Smooth muscle cell (in vitro differentiated cells): ENCODE measurements around the gene EIF3D. TPM values are rescaled to one million over a fixed set of nuclear protein-coding genes. Genes with fewer than 3 reads are reported as not detected.
A peak's percentile ranks its signal among the peaks of the same experiment; 100 is the strongest.

Experiments
- DNase-seq: peaks from one replicate; lab custom pipeline; 2025; ENCODE audit not compliant: unreplicated experiment; lab: John Stamatoyannopoulos, UW
- H2AFZ ChIP-seq: fragments of 200-600 bp; sonication (generic); 2 replicates; pipeline ENCODE4 v1.6.0; 2016; ENCODE audit warnings: antibody characterized with exemption, low read depth, mild to moderate bottlenecking
- H3F3A ChIP-seq: fragments of 200-600 bp; sonication (generic); 2 replicates; pipeline ENCODE4 v1.6.0; 2017; ENCODE audit warnings: antibody characterized with exemption, low read depth
- H3K27ac ChIP-seq: fragments of 200-600 bp; sonication (generic); 2 replicates; pipeline ENCODE4 v1.5.1; 2016; ENCODE audit warnings: low read depth, mild to moderate bottlenecking
- H3K27me3 ChIP-seq: fragments of 200-600 bp; sonication (generic); 2 replicates; pipeline ENCODE4 v1.6.1; 2016; ENCODE audit warnings: low read depth, mild to moderate bottlenecking
- H3K36me3 ChIP-seq: fragments of 200-600 bp; sonication (generic); 2 replicates; pipeline ENCODE4 v1.5.1; 2016; ENCODE audit warnings: low read depth
- H3K4me1 ChIP-seq: fragments of 200-600 bp; sonication (generic); 2 replicates; pipeline ENCODE4 v1.5.1; 2016; ENCODE audit warnings: low read depth
- H3K4me2 ChIP-seq: fragments of 200-600 bp; sonication (generic); 2 replicates; pipeline ENCODE4 v1.6.0; 2016; ENCODE audit warnings: mild to moderate bottlenecking
- H3K4me3 ChIP-seq: fragments of 200-600 bp; sonication (generic); 2 replicates; pipeline ENCODE4 v1.5.1; 2016; ENCODE audit warnings: mild to moderate bottlenecking
- H3K79me2 ChIP-seq: fragments of 200-600 bp; sonication (generic); 2 replicates; pipeline ENCODE4 v1.6.0; 2016; ENCODE audit warnings: low read depth, mild to moderate bottlenecking
- H3K9ac ChIP-seq: fragments of 200-600 bp; sonication (generic); 2 replicates; pipeline ENCODE4 v1.6.0; 2016; ENCODE audit warnings: low read depth
- H3K9me3 ChIP-seq: fragments of 200-600 bp; sonication (generic); replicated peaks from 2 replicates; pipeline ENCODE4 v1.5.1; 2016; ENCODE audit warnings: low read depth
- H4K20me1 ChIP-seq: fragments of 200-600 bp; sonication (generic); 2 replicates; pipeline ENCODE4 v1.6.0; 2016; ENCODE audit warnings: low read depth
- CTCF ChIP-seq: fragments of 200-600 bp; sonication (generic); IDR thresholded peaks from 2 replicates; pipeline ENCODE4 v1.5.1; 2017; ENCODE audit warnings: borderline replicate concordance, mild to moderate bottlenecking, antibody characterized with exemption; ENCODE audit not compliant: insufficient read depth, poor library complexity, severe bottlenecking
- WGBS: methylation state at CpG from one replicate; pipeline ENCODE4 v1.1.7; 2016; ENCODE audit warnings: low lambda C conversion rate; 5-methylcytosine and 5-hydroxymethylcytosine counted together
- polyA plus RNA-seq: library from polyadenylated mRNA; unstranded; fragments of >200 nt; fragmentation: Nextera tagmentation; extraction: Ambion mirVana; gene quantifications from 2 replicates; pipeline ENCODE4 v1.2.1, GENCODE V29; 2016
- total RNA-seq: library from RNA; depleted of rRNA; stranded (reverse); fragments of >200 nt; gene quantifications from 2 replicates; pipeline ENCODE4 v1.2.3, GENCODE V29; 2014

Gene EIF3D
- total and polyA plus RNA-seq, 2 experiments from 2014 or later, result 82.7 to 258 TPM

GRCh38 chr22:36546932-36547331 is 18.0 kb upstream of the EIF3D start:
- H3K36me3 ChIP-seq, result no peaks in the 10 kb centered on the region
- H3F3A ChIP-seq, result no peaks in the 10 kb centered on the region
- peaks cover 3% of the 10 kb centered on the region for H3K27me3 ChIP-seq
- no peak overlapping the region for H3K9ac ChIP-seq
- H3K27ac ChIP-seq, result no peak overlapping the region
- no peaks in the 10 kb centered on the region for H3K4me1 ChIP-seq
- WGBS, result 40% methylated on average over 6 of the region's 6 CpGs
- H3K79me2 ChIP-seq, result no peaks in the 10 kb centered on the region
- no peak for DNase-seq
- no peak overlapping the region for H2AFZ ChIP-seq
- no peaks in the 10 kb centered on the region for H3K9me3 ChIP-seq
- H3K4me2 ChIP-seq, result no peak overlapping the region
- no peak overlapping the region for H3K4me3 ChIP-seq
- TF ChIP-seq CTCF, result no peak
- no peaks in the 10 kb centered on the region for H4K20me1 ChIP-seq

GRCh38 chr22:36546092-36546804 is 17.3 kb upstream of the EIF3D start:
- H3K9ac ChIP-seq, result no peak overlapping the region
- no peak overlapping the region for H3K27ac ChIP-seq
- H3K4me3 ChIP-seq, result no peak overlapping the region
- no peaks in the 10 kb centered on the region for H3F3A ChIP-seq
- H4K20me1 ChIP-seq, result no peaks in the 10 kb centered on the region
- no peak for DNase-seq
- peak; percentile 67 for TF ChIP-seq CTCF
- no peaks in the 10 kb centered on the region for H3K79me2 ChIP-seq
- H3K4me1 ChIP-seq, result no peaks in the 10 kb centered on the region
- peaks cover under 1% of the 10 kb centered on the region for H3K27me3 ChIP-seq
- H3K9me3 ChIP-seq, result no peaks in the 10 kb centered on the region
- no peak overlapping the region for H3K4me2 ChIP-seq
- H3K36me3 ChIP-seq, result no peaks in the 10 kb centered on the region
- H2AFZ ChIP-seq, result no peak overlapping the region
- WGBS, result 31% methylated on average over 23 of the region's 23 CpGs

GRCh38 chr22:36544107-36544620 is 15.2 kb upstream of the EIF3D start:
- Histone ChIP-seq H3K4me3 (no peak overlapping the region), H4K20me1 (no peaks in the 10 kb centered on the region), H3F3A (no peaks in the 10 kb centered on the region), H2AFZ (no peak overlapping the region), H3K9me3 (no peaks in the 10 kb centered on the region), H3K27ac (no peak overlapping the region), H3K9ac (no peak overlapping the region), H3K27me3 (no peaks in the 10 kb centered on the region), H3K4me1 (no peaks in the 10 kb centered on the region), H3K79me2 (no peaks in the 10 kb centered on the region), H3K4me2 (no peak overlapping the region), H3K36me3 (no peaks in the 10 kb centered on the region)
- 79% methylated on average over 11 of the region's 11 CpGs for WGBS
- no peak for TF ChIP-seq CTCF
- DNase-seq, result no peak
